GM10266 (cell line): ENCODE data around the gene PRXL2A.
"Not testable (repeated sequence)": the region's sequence is repeated elsewhere in the genome, so short reads cannot be mapped to it uniquely, and the experiment has no call there.

Experiments
- DNase-seq: peaks from one replicate; pipeline ENCODE4 v3.0.0; 2012; ENCODE audit errors: extremely low spot score
- CTCF ChIP-seq: IDR thresholded peaks from 2 replicates; pipeline ENCODE4 v1.5.1; 2012; ENCODE audit warnings: mild to moderate bottlenecking, low read depth; ENCODE audit not compliant: control insufficient read depth, insufficient read depth; ENCODE audit errors: missing control alignments

Gene PRXL2A

GRCh38 chr10:80415734-80416478 lies 7.6 kb downstream of the PRXL2A start:
- no peak for DNase-seq
- no peak for TF ChIP-seq CTCF

GRCh38 chr10:80416479-80417098 lies 8.2 kb downstream of the PRXL2A start:
- no peak for DNase-seq

GRCh38 chr10:80417256-80417655 lies 8.9 kb downstream of the PRXL2A start:
- not testable (repeated sequence) for DNase-seq

More at GRCh38 chr10:80416479-80417098, 8.2 kb downstream of the PRXL2A start:
- TF ChIP-seq CTCF, result no peak

- no peak for TF ChIP-seq CTCF
- DNase-seq, result no peak
These were observed 12.8 kb downstream of the PRXL2A start for GRCh38 chr10:80421050-80421706.

GRCh38 chr10:80421707-80422536 lies 13.6 kb downstream of the PRXL2A start:
- peak; percentile 50 for DNase-seq
- no peak for TF ChIP-seq CTCF

- TF ChIP-seq CTCF, result no peak
These were observed 17.6 kb downstream of the PRXL2A start for GRCh38 chr10:80425901-80426300.

GRCh38 chr10:80427541-80427940 lies 19.2 kb downstream of the PRXL2A start:
- TF ChIP-seq CTCF, result no peak
- DNase-seq, result no peak

More at GRCh38 chr10:80425901-80426300, 17.6 kb downstream of the PRXL2A start:
- DNase-seq, result no peak
